Subcutaneous abdominal adipose tissue (tissue), 5 donors: ENCODE results near the gene CRAT.

Experiments
- H3K27ac ChIP-seq: one replicate; pipeline ENCODE4 v1.7.0; 2013; ENCODE audit warnings: low read depth, mild to moderate bottlenecking, inconsistent platforms, low read length, moderate library complexity
- H3K27me3 ChIP-seq, 5 donors: one replicate each; pipeline ENCODE4 v1.7.0; 2013; ENCODE audit warnings: low read length in 5 of 5, inconsistent platforms in 1 of 5; ENCODE audit not compliant: control insufficient read depth in 5 of 5, insufficient read depth in 4 of 5
- H3K36me3 ChIP-seq, 5 donors: one replicate each; pipeline ENCODE4 v1.7.0; 2013; ENCODE audit warnings: low read length in 5 of 5; ENCODE audit not compliant: control insufficient read depth in 5 of 5, insufficient read depth in 5 of 5
- H3K4me1 ChIP-seq, 5 donors: one replicate each; pipeline ENCODE4 v1.7.0; 2013; ENCODE audit warnings: low read length in 5 of 5, mild to moderate bottlenecking in 3 of 5, moderate library complexity in 1 of 5; ENCODE audit not compliant: control insufficient read depth in 5 of 5, insufficient read depth in 5 of 5
- H3K4me3 ChIP-seq, 5 donors: one replicate each; pipeline ENCODE4 v1.7.0; 2013; ENCODE audit warnings: low read length in 5 of 5, low read depth in 1 of 5
- H3K9ac ChIP-seq, 5 donors: one replicate each; pipeline ENCODE4 v1.7.0; 2013; ENCODE audit warnings: low read length in 5 of 5, mild to moderate bottlenecking in 4 of 5, moderate library complexity in 3 of 5
- H3K9me3 ChIP-seq, 5 donors: one replicate each; pipeline ENCODE4 v1.7.0; 2013; ENCODE audit warnings: low read length in 5 of 5; ENCODE audit not compliant: control insufficient read depth in 5 of 5
- donor health status: healthy.
- donor health status: healthy.
- donor health status: healthy.
- donor health status: healthy.
- donor health status: healthy.

CRAT gene

GRCh38 chr9:129093602-129094386 is 16.8 kb downstream of the CRAT start:
- H3K9ac ChIP-seq, result no peak overlapping the region
- no peak overlapping the region for H3K27ac ChIP-seq
- no peaks in the 10 kb centered on the region for H3K27me3 ChIP-seq
- H3K4me3 ChIP-seq, result no peak overlapping the region
- peaks cover 0 to 57% (median 52%) of the 10 kb centered on the region in 5 donors for H3K36me3 ChIP-seq
- no peaks in the 10 kb centered on the region for H3K9me3 ChIP-seq
- H3K4me1 ChIP-seq, result no peaks in the 10 kb centered on the region

- Histone ChIP-seq H3K9ac (no peak overlapping the region), H3K4me3 (no peak overlapping the region), H3K36me3 (peaks cover 0 to 51% (median 47%) of the 10 kb centered on the region in 5 donors), H3K27ac (no peak overlapping the region), H3K4me1 (no peaks in the 10 kb centered on the region), H3K27me3 (no peaks in the 10 kb centered on the region), H3K9me3 (no peaks in the 10 kb centered on the region)
Observed at GRCh38 chr9:129089246-129089645, 21.3 kb downstream of the CRAT start.

- peaks cover 5 to 22% (median 19%) of the 10 kb centered on the region in 5 donors for H3K4me1 ChIP-seq
- H3K4me3 ChIP-seq, result no peak overlapping the region
- no peaks in the 10 kb centered on the region for H3K27me3 ChIP-seq
- H3K9ac ChIP-seq, result no peak overlapping the region
- no peak overlapping the region for H3K27ac ChIP-seq
- no peaks in the 10 kb centered on the region for H3K9me3 ChIP-seq
- H3K36me3 ChIP-seq, result peaks cover 0 to 40% (median 33%) of the 10 kb centered on the region in 5 donors
Observed at GRCh38 chr9:129084087-129084486, 26.5 kb downstream of the CRAT start.

GRCh38 chr9:129081388-129081904 is 29.1 kb downstream of the CRAT start:
- Histone ChIP-seq H3K9me3 (no peaks in the 10 kb centered on the region), H3K27me3 (no peaks in the 10 kb centered on the region), H3K4me1 (peaks cover 5 to 22% (median 19%) of the 10 kb centered on the region in 5 donors), H3K36me3 (peaks cover 0 to 22% (median 17%) of the 10 kb centered on the region in 5 donors), H3K4me3 (peak overlapping the region; percentile 72 to 92 (median 82)), H3K9ac (peak overlapping the region in 4 of 5 donors; percentile 77 to 85 (median 82)), H3K27ac (peak overlapping the region; percentile 72)

- Histone ChIP-seq H3K27me3 (no peaks in the 10 kb centered on the region), H3K27ac (peak within 1 kb of the TSS; percentile 72), H3K36me3 (peaks cover 0 to 16% (median 11%) of the 10 kb centered on the region in 5 donors), H3K9ac (peak within 1 kb of the TSS; percentile 38 to 85 (median 80)), H3K4me1 (peaks cover 5 to 22% (median 19%) of the 10 kb centered on the region in 5 donors), H3K4me3 (peak within 1 kb of the TSS; percentile 72 to 92 (median 82)), H3K9me3 (no peaks in the 10 kb centered on the region)
Observed at GRCh38 chr9:129080601-129081387, 29.8 kb downstream of the CRAT start, which contains the start of gene DOLPP1. Gene DOLPP1 (plus strand): TSS chr9:129081111. CDS start chr9:129081132, 21 bp downstream.

- Histone ChIP-seq H3K27me3 (no peaks in the 10 kb centered on the region), H3K9ac (peak overlapping the region; percentile 4 to 71 (median 45)), H3K4me3 (peak overlapping the region; percentile 72 to 86 (median 79)), H3K4me1 (peaks cover 5 to 22% (median 19%) of the 10 kb centered on the region in 5 donors), H3K9me3 (no peaks in the 10 kb centered on the region), H3K27ac (no peak overlapping the region), H3K36me3 (peaks cover 0 to 10% (median 6%) of the 10 kb centered on the region in 5 donors)
Observed at GRCh38 chr9:129080298-129080600, 30.3 kb downstream of the CRAT start.

GRCh38 chr9:129079829-129080228 is 30.8 kb downstream of the CRAT start:
- Histone ChIP-seq H3K27me3 (no peaks in the 10 kb centered on the region), H3K9me3 (no peaks in the 10 kb centered on the region), H3K36me3 (peaks cover 0 to 6% (median 1%) of the 10 kb centered on the region in 5 donors), H3K4me3 (peak overlapping the region in 4 of 5 donors; percentile 72 to 86 (median 80)), H3K27ac (no peak overlapping the region), H3K9ac (peak overlapping the region in 1 of 5 donors; percentile 45), H3K4me1 (peaks cover 5 to 22% (median 19%) of the 10 kb centered on the region in 5 donors)

- Histone ChIP-seq H3K36me3 (peaks cover 0 to under 1% (median 0%) of the 10 kb centered on the region in 5 donors), H3K4me1 (peaks cover 5 to 22% (median 19%) of the 10 kb centered on the region in 5 donors), H3K4me3 (no peak overlapping the region), H3K9me3 (no peaks in the 10 kb centered on the region), H3K27ac (no peak overlapping the region), H3K9ac (no peak overlapping the region), H3K27me3 (no peaks in the 10 kb centered on the region)
Observed at GRCh38 chr9:129078691-129079503, 31.7 kb downstream of the CRAT start.

GRCh38 chr9:129077236-129077635 is 33.4 kb downstream of the CRAT start:
- H3K36me3 ChIP-seq, result no peaks in the 10 kb centered on the region
- H3K9me3 ChIP-seq, result no peaks in the 10 kb centered on the region
- no peak overlapping the region for H3K9ac ChIP-seq
- no peaks in the 10 kb centered on the region for H3K27me3 ChIP-seq
- no peak overlapping the region for H3K27ac ChIP-seq
- H3K4me1 ChIP-seq, result peaks cover 5 to 19% (median 17%) of the 10 kb centered on the region in 5 donors
- H3K4me3 ChIP-seq, result no peak overlapping the region
